ENCODE data around the gene CBX7. TPM values are rescaled to one million over a fixed set of nuclear protein-coding genes. Genes with fewer than 3 reads are reported as not detected.

CBX7 gene
- total RNA-seq, 2 donors from 2014 or later, result 21.5 to 82.9 TPM

DNA sequence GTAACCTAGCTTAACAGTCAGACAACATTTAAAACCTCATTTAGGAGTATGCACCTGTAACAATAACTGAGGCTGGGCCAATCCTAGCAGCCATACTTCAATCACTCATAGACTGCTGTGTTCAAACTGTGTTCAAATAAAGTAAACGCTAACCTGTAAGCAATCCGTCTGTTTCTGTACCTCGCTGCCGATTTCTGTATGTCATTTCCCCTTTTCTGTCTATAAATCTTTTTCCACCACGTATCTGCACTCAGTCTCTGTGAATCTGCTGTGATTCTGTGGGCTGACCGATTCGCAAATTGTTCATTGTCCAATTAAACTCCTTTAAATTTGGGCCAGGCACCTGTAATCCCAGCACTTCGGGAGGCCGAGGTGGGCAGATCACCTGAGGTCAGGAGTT is 43.1 kb downstream of the CBX7 start:
- H3K27me3 Mint-ChIP-seq, result no peaks in the 10 kb centered on the region
- no peak overlapping the region for H3K4me3 Mint-ChIP-seq
- ATAC-seq (replicated peaks), result no peak
- no peaks in the 10 kb centered on the region for H3K36me3 Mint-ChIP-seq (ENCODE audit: low read depth)
- H3K27ac Mint-ChIP-seq, result no peak overlapping the region
- H3K9me3 Mint-ChIP-seq, result no peaks in the 10 kb centered on the region
- H3K4me1 Mint-ChIP-seq, result peaks cover 7% of the 10 kb centered on the region

DNA sequence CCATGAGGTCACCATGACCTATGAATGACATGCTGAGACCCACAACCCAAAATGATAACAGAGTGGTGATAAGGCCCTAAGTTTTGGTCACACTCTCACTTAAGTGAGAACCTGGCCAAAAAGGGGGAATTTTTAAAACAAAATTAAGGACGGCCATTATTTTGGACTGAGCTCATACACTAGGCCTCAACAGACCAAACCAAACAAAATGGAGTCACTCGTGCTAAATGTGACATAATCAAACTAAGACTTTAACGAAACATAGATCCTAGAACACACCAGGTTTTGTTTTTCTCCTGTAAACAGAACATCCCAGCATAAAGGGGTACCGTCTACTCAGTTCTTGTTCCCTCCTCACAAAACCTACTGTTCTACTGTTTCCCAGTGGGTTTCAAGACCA is 44.0 kb downstream of the CBX7 start:
- Mint-ChIP-seq H3K4me1 (no peaks in the 10 kb centered on the region), H3K27me3 (no peaks in the 10 kb centered on the region), H3K36me3 (ENCODE audit: low read depth) (no peaks in the 10 kb centered on the region), H3K27ac (peak overlapping the region; percentile 31), H3K4me3 (no peak overlapping the region), H3K9me3 (no peaks in the 10 kb centered on the region)
- ATAC-seq (replicated peaks), result no peak

DNA sequence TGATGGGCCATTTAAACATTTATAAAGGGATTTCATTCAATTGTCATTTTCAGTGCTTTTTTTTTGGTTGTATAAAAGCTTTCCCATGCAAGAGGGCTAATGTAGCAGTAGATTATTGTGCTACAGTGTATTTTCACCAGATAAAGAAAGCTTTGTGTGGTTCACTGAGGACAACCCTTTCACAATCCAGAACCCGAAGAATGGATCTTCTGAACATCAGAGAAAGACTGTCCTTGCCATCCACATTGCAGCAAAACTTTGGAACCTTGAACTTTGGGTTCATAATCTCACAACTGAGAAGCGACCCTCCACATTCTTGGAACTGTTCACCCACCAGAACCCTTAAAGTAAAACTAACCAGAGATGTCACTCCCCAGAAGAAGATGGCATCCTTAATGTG is 46.2 kb downstream of the CBX7 start:
- Mint-ChIP-seq H3K27me3 (no peaks in the 10 kb centered on the region), H3K36me3 (ENCODE audit: low read depth) (no peaks in the 10 kb centered on the region), H3K4me3 (no peak overlapping the region), H3K4me1 (no peaks in the 10 kb centered on the region), H3K9me3 (no peaks in the 10 kb centered on the region), H3K27ac (no peak overlapping the region)
- no peak for ATAC-seq (replicated peaks)

DNA sequence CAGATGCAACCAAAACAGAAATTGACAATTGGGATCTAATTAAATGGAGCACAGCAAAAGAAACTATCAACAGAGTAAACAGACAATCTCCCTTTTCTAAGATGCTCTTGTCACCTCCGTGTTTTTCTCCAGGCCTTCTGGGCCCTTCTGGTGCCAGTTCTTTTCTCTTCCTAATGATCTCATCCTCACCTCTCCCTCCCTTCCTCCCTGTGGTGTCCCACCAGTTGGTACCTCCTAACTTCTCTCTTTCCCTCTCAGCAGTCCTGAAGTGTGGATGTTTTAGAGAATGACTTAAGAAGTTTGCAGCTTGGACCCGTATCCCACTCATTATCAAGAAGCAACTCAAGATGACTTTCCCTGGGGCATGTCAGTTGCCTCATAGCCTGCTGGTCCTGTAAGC is 49.0 kb downstream of the CBX7 start:
- Mint-ChIP-seq H3K27ac (peak overlapping the region; percentile 3), H3K9me3 (no peaks in the 10 kb centered on the region), H3K36me3 (ENCODE audit: low read depth) (no peaks in the 10 kb centered on the region), H3K4me3 (no peak overlapping the region), H3K27me3 (no peaks in the 10 kb centered on the region), H3K4me1 (peaks cover 4% of the 10 kb centered on the region)
- ATAC-seq (replicated peaks), result no peak

DNA sequence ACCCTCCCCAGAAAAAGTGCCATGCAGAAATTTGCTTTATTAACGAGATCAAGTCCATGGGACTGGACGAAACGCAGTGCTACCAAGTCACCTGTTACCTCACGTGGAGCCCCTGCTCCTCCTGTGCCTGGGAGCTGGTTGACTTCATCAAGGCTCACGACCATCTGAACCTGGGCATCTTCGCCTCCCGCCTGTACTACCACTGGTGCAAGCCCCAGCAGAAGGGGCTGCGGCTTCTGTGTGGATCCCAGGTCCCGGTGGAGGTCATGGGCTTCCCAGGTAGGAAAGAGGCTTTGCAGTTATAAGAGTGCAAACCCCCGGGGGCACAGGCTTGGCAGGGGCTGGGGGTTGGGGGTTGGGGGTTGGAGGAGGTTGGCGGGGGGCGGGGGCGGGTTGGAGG is 51.3 kb downstream of the CBX7 start:
- Mint-ChIP-seq H3K4me3 (peak overlapping the region; percentile 68), H3K9me3 (no peaks in the 10 kb centered on the region), H3K4me1 (peaks cover 11% of the 10 kb centered on the region), H3K27me3 (no peaks in the 10 kb centered on the region), H3K27ac (peak overlapping the region; percentile 88), H3K36me3 (ENCODE audit: low read depth) (no peaks in the 10 kb centered on the region)
- ATAC-seq (replicated peaks), result no peak

DNA sequence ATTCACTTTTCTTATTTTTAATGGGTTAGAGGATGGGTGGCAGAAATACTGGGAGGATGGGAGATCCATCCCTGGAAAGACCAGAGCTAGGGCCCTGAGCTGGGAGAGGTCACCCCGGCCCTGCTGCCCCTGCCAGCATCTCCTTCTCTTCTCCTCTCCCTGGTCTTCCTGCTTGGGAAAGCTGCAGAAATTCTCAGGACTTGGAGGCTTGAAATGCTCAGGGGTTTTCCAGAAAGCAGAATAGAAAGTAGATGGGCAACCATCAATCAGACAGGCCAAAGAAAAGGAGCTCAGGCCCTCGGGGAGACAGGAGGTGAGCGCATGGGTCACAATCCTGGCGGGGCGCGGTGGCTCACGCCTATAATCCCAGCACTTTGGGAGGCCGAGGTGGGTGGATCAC is 53.9 kb downstream of the CBX7 start:
- Mint-ChIP-seq H3K4me3 (peak overlapping the region; percentile 68), H3K4me1 (peaks cover 18% of the 10 kb centered on the region), H3K9me3 (no peaks in the 10 kb centered on the region), H3K27me3 (no peaks in the 10 kb centered on the region), H3K27ac (peak overlapping the region; percentile 88), H3K36me3 (ENCODE audit: low read depth) (no peaks in the 10 kb centered on the region)
- ATAC-seq (replicated peaks), result no peak

DNA sequence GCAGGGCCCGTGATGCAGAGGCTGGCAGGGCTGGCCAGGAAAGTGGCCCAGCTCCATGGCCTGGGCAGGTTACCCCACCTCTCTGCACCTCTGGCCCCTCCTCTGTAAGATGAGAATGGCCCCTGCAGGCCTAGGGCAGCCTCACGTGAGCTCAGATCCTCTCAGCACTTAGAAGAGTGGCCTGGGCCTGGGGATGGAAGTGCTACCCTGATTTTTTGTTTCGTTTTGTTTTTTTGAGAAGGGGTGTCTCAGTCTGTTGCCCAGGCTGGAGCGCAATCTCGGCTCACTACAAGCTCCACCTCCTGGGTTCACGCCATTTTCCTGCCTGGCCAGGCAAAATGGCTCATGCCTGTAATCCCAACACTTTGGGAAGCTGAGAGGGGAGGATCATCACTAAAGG is 54.5 kb downstream of the CBX7 start:
- Mint-ChIP-seq H3K36me3 (ENCODE audit: low read depth) (no peaks in the 10 kb centered on the region), H3K9me3 (no peaks in the 10 kb centered on the region), H3K27me3 (no peaks in the 10 kb centered on the region), H3K4me1 (peaks cover 19% of the 10 kb centered on the region), H3K4me3 (peak overlapping the region; percentile 68), H3K27ac (peak overlapping the region; percentile 88)
- ATAC-seq (replicated peaks), result no peak

DNA sequence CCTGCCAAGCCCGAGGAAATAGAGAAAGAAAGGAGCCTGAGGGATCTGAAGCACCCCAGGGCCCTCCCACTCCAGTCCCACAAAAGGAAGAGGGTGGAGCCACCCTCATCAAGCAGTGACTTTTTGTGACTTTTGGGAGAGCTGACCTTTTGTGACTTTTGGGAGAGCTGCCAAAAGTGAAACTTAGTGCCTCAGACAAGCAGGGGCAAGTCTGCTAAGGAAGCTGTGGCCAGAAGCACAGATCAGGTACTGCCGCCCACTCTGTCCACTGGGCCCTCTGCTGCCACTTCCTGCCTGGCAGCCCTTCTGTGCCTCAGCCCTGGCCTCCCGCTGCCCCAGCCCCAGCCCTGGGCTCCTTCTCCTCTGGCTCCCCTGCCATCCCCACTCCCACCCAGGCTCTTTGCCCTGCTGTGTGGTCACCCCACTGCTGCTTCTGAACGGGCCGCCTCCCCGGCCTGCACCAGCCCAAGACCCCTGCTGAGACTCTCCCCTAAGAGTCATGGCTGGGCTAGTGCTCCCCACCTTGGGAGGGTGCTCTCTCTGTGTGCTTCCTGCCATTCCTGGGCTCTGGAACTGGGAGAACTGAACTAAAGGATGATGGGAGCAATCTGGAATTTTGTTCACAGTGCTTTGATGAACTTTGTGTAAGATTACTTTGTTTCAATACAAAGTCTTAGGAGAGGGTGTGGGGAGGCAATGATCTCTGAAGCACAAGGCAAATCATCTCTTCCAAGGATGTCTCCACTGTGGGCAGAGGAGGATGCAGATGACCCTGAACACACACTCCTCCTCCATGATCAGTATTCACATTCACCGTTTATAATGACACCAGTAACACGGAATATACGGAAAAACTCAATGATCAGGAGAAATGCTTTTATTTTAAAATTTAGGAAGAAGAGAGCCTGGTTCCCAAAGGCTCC is 55.1 kb downstream of the CBX7 start, which contains the start of gene APOBEC3H:
Gene APOBEC3H (plus strand): TSS at position 147 of the 923 bp plus-strand sequence. CDS start 3,035 bp downstream, outside the sequence.
- H3K4me1 Mint-ChIP-seq, result peaks cover 24% of the 10 kb centered on the region
- H3K27me3 Mint-ChIP-seq, result no peaks in the 10 kb centered on the region
- peak within 1 kb of the TSS; percentile 88 for H3K27ac Mint-ChIP-seq
- no peaks in the 10 kb centered on the region for H3K36me3 Mint-ChIP-seq (ENCODE audit: low read depth)
- peak within 1 kb of the TSS; percentile 68 for H3K4me3 Mint-ChIP-seq
- peak; percentile 25 for ATAC-seq (replicated peaks)
- no peaks in the 10 kb centered on the region for H3K9me3 Mint-ChIP-seq

DNA sequence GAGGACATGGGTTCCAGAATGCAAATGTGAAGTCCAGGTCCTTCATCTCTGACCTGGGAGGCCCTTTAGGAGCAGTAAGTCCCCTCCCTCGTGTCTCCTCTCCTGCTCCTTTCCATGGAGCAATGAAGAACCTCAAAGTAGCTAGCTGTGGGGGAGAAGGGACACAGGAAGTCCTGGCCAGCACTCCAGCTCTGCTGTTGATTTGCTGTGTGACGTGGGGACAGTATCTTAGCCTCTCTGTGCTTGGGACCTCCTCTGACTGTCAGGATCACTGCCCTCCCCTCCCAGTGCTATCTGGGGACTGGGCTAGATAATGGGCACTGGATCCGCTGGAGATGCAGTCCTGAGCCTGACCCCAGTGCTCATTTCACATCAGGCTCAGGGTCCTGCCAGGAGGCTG is 56.5 kb downstream of the CBX7 start:
- no peak for ATAC-seq (replicated peaks)
- Mint-ChIP-seq H3K9me3 (no peaks in the 10 kb centered on the region), H3K4me3 (no peak overlapping the region), H3K27ac (no peak overlapping the region), H3K4me1 (peaks cover 36% of the 10 kb centered on the region), H3K27me3 (no peaks in the 10 kb centered on the region), H3K36me3 (ENCODE audit: low read depth) (no peaks in the 10 kb centered on the region)

DNA sequence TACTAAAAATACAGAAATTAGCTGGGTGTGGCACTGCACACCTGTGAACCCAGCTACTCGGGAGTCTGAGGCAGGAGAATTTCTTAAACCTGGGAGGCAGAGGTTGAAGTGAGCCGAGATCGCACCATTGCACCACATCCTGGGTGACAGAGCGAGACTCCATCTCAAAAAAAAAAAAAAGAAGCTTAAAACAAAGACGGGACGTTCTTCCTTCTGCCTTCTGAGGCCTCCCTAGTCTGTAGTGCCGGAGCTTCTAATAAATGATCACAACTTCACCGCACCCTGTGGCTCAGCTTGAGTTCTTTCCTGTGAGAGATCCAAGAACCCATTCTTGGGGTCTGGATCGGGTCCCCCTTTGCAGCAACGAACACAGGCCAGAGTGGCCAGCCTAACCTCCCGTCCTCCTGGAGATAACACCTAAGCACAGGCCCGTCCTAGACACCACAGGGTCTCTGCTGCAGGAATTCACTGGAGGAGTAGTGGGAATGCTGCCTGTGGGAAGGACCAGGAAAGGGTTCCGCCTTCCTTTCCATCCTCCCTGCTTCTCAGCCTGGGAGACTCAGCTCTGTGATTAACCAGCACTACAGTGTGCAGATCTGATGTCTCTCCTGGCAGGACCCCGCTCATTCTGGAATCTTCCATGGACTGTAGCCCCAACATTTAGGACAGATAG is 57.6 kb downstream of the CBX7 start:
- Mint-ChIP-seq H3K9me3 (no peaks in the 10 kb centered on the region), H3K4me1 (peaks cover 47% of the 10 kb centered on the region), H3K27ac (peak overlapping the region; percentile 65), H3K36me3 (ENCODE audit: low read depth) (no peaks in the 10 kb centered on the region), H3K4me3 (peak overlapping the region; percentile 3), H3K27me3 (no peaks in the 10 kb centered on the region)
- ATAC-seq (replicated peaks), result no peak

DNA sequence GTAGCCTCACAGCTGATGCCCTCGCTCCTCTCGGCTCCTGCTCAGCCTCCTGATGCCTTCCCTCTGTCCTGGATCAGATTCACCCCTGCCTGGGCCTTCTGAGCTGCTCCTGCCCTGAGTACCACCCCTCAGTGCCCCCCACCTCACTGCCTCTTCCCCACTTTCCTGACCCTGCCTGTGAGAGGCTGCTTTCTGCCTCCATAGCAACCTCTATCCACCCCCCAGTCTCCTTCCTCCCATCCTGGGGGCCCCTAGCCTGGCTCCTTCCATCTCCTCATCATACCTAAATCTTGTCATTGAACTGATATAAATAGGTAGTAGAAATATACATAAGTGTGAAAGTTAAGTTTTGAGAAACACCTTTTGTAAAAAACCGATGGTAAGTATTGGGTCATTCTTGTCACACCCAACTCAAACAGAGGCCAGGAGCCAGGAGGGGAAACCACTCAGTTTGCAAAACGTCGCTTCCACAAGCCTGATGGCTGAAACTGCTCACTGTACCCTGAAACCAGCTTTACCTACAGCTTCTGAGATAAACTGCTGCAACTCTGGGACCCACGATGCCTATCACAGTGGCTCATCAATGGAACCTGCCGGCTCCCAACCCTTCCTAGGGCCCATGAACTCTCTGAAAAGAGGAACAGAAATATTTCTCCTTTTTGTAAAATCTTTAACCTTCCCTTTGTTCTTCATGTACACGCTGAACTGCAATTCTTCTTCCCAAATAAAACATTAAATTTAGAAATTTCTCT is 60.2 kb downstream of the CBX7 start:
- Mint-ChIP-seq H3K27me3 (no peaks in the 10 kb centered on the region), H3K4me1 (peaks cover 49% of the 10 kb centered on the region)
- ATAC-seq (replicated peaks), result peak; percentile 41

DNA sequence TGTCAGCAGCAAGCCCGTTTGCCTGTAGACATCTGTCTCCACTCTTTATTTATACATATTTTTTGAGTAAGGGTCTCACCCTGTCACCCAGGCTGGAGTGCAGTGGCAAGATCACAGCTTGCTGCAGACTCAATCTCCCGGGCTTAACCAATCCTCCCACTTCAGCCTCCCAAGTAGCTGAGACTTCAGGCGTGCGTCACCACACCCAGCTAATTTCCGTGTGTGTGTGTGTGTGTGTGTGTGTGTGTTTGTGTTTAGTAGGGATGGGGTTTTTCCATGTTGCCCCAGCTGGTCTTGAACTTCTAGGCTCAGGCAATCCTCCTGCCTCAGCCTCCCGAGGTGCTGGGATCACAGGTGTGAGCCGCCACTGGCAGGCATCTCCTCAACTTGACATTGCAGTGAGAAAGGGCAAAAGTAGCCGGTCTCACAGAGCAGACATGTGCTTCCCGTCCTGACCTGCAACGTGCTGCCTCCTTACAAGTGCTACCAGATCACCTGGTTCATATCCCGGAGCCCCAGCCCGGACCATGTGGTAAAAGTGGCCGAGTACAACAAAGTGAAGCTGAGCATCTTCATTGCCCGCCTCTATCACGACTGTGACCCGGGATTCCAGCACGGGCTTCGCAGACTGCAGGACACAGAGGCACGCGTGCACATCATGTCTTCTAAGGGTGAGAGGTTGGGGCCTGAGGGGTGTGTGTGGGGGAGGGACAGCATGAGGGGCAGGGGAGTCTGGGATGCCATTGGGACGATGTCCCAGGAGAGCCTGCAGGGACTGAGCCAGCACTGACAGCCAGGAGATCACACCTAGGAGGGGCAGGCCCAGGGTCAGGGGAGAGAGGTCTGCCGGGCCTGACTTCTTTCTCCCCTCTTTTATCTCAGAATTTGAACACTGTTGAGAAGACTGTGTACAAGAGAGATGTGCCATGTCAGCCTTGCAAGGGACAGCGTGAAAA is 61.1 kb downstream of the CBX7 start:
- H3K4me1 Mint-ChIP-seq, result peaks cover 52% of the 10 kb centered on the region
- H3K4me3 Mint-ChIP-seq, result peak overlapping the region; percentile 75
- peak overlapping the region; percentile 95 for H3K27ac Mint-ChIP-seq
- peaks cover 7% of the 10 kb centered on the region for H3K36me3 Mint-ChIP-seq (ENCODE audit: low read depth)
- no peaks in the 10 kb centered on the region for H3K9me3 Mint-ChIP-seq
- ATAC-seq (replicated peaks), result peak; percentile 5
- no peaks in the 10 kb centered on the region for H3K27me3 Mint-ChIP-seq

More for the DNA sequence above, 60.2 kb downstream of the CBX7 start:
- Mint-ChIP-seq H3K9me3 (no peaks in the 10 kb centered on the region), H3K36me3 (ENCODE audit: low read depth) (peaks cover 4% of the 10 kb centered on the region), H3K27ac (peak overlapping the region; percentile 95), H3K4me3 (peak overlapping the region; percentile 75)

DNA sequence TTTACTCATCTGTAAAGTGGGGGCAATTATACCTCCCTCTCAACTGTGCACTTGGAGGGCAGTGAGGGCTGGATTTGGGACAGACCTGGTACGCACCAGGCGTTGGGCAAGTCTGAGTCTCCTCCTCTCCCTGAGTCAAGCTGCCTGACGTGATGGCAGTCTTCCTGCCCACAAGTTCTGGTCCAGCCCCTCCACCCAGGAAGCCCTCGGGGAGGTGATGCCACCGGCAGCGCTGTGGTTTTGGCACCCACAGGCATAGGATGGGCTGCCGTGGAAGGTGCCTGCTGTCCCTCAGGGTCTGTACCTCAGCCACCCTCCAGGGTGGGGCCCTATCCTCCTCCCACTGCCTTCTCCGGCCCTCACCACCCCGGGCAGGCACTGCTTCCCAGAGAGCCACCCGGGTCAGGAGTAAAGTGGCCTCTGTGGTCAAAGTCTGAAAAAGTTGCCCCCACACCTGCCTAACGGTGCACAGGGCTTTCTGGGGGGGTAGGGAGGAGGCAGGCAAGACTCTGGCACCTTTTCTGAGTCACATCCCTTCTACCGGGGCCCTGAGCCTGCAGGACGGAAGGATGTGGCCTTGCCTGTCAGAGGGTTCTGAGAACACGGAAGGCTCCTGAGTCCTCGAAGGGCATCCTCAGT is 61.9 kb downstream of the CBX7 start:
- H3K9me3 Mint-ChIP-seq, result no peaks in the 10 kb centered on the region
- H3K36me3 Mint-ChIP-seq (ENCODE audit: low read depth), result peaks cover 7% of the 10 kb centered on the region
- H3K27ac Mint-ChIP-seq, result peak overlapping the region; percentile 95
- H3K4me3 Mint-ChIP-seq, result peak overlapping the region; percentile 75
- peaks cover 52% of the 10 kb centered on the region for H3K4me1 Mint-ChIP-seq
- ATAC-seq (replicated peaks), result peak; percentile 86
- H3K27me3 Mint-ChIP-seq, result no peaks in the 10 kb centered on the region

Measured in activated T-helper 17 cell treated with anti-CD3 and anti-CD28 coated beads, Interleukin-2, amount 50 U/mL, for 72 hours (primary cell).